Measurements from ENCODE around the gene CKB. TPM values are rescaled to one million over a fixed set of nuclear protein-coding genes. Genes with fewer than 3 reads are reported as not detected.
"Not testable (repeated sequence)": the region's sequence is repeated elsewhere in the genome, so short reads cannot be mapped to it uniquely, and the experiment has no call there.

Gene CKB
- total RNA-seq, 1 donor from 2014 or later, result 178 TPM

- H3K9me3 ChIP-seq (ENCODE audit: insufficient read depth, low read depth, low read length), result no peaks in the 10 kb centered on the region
- H3K4me1 ChIP-seq (ENCODE audit: insufficient read depth, low read length), result peaks cover 15% of the 10 kb centered on the region
- H3K27ac Mint-ChIP-seq (ENCODE audit: unreplicated experiment), result no peak overlapping the region
- H3K36me3 Mint-ChIP-seq (ENCODE audit: low read depth, unreplicated experiment), result peaks cover 22% of the 10 kb centered on the region
- DNase-seq (ENCODE audit: low read depth) (peak; percentile 77), FAIRE-seq (no peak)
- no peaks in the 10 kb centered on the region for H3K79me2 ChIP-seq (ENCODE audit: insufficient read depth, low read length)
- no peak overlapping the region for H3K4me3 Mint-ChIP-seq (ENCODE audit: unreplicated experiment)
- H3K27ac ChIP-seq (ENCODE audit: low read depth, low read length), result peak overlapping the region; percentile 26
- H3K4me1 Mint-ChIP-seq (ENCODE audit: low read depth, unreplicated experiment), result peaks cover 13% of the 10 kb centered on the region
- H3K4me2 ChIP-seq (ENCODE audit: low read length), result peak overlapping the region; percentile 53
- H3K36me3 ChIP-seq (ENCODE audit: insufficient read depth, low read length), result peaks cover 9% of the 10 kb centered on the region
- peaks cover 44% of the 10 kb centered on the region for H4K20me1 ChIP-seq (ENCODE audit: insufficient read depth, low read length)
- no peaks in the 10 kb centered on the region for H3K27me3 ChIP-seq (ENCODE audit: insufficient read depth, low read length)
- no peak overlapping the region for H3K4me3 ChIP-seq (ENCODE audit: insufficient read depth, low read depth, low read length)
- H2AFZ ChIP-seq (ENCODE audit: low read depth, low read length), result no peak overlapping the region
- no peak for TF ChIP-seq CTCF (IDR thresholded peaks at IDR 0.05; ENCODE audit: insufficient read depth, low read depth, low read length)
- TF ChIP-seq EZH2 (IDR thresholded peaks at IDR 0.05; ENCODE audit: insufficient read depth, low read length), result no peak
- H3K9ac ChIP-seq (ENCODE audit: low read length), result peak overlapping the region; percentile 39
- H3K9me3 Mint-ChIP-seq (ENCODE audit: unreplicated experiment), result no peaks in the 10 kb centered on the region
- H3K27me3 Mint-ChIP-seq (ENCODE audit: low read depth, unreplicated experiment), result no peaks in the 10 kb centered on the region
These were observed 9.7 kb downstream of the CKB start for GRCh38 chr14:103512701-103513611.

GRCh38 chr14:103512180-103512579, 10.4 kb downstream of the CKB start:
- H2AFZ ChIP-seq (ENCODE audit: low read depth, low read length); H3K9me3 ChIP-seq (ENCODE audit: insufficient read depth, low read depth, low read length); H3K4me3 Mint-ChIP-seq (ENCODE audit: unreplicated experiment); H3K27me3 ChIP-seq (ENCODE audit: insufficient read depth, low read length); H3K79me2 ChIP-seq (ENCODE audit: insufficient read depth, low read length); DNase-seq (ENCODE audit: low read depth); FAIRE-seq; H3K27ac Mint-ChIP-seq (ENCODE audit: unreplicated experiment); H3K27me3 Mint-ChIP-seq (ENCODE audit: low read depth, unreplicated experiment); H3K4me3 ChIP-seq (ENCODE audit: insufficient read depth, low read depth, low read length); H3K9me3 Mint-ChIP-seq (ENCODE audit: unreplicated experiment); H3K4me1 Mint-ChIP-seq (ENCODE audit: low read depth, unreplicated experiment): not testable (repeated sequence)
- Histone ChIP-seq H3K9ac (ENCODE audit: low read length) (peak overlapping the region; percentile 39), H3K4me2 (ENCODE audit: low read length) (peak overlapping the region; percentile 53), H3K36me3 (ENCODE audit: insufficient read depth, low read length) (peaks cover 13% of the 10 kb centered on the region), H3K4me1 (ENCODE audit: insufficient read depth, low read length) (peaks cover 11% of the 10 kb centered on the region), H4K20me1 (ENCODE audit: insufficient read depth, low read length) (peaks cover 36% of the 10 kb centered on the region), H3K27ac (ENCODE audit: low read depth, low read length) (peak overlapping the region; percentile 26)
- H3K36me3 Mint-ChIP-seq (ENCODE audit: low read depth, unreplicated experiment), result peaks cover 22% of the 10 kb centered on the region

- H4K20me1 ChIP-seq (ENCODE audit: insufficient read depth, low read length), result peaks cover 31% of the 10 kb centered on the region
- Mint-ChIP-seq H3K4me3 (ENCODE audit: unreplicated experiment) (no peak overlapping the region), H3K4me1 (ENCODE audit: low read depth, unreplicated experiment) (no peaks in the 10 kb centered on the region), H3K27ac (ENCODE audit: unreplicated experiment) (no peak overlapping the region), H3K27me3 (ENCODE audit: low read depth, unreplicated experiment) (no peaks in the 10 kb centered on the region), H3K9me3 (ENCODE audit: unreplicated experiment) (no peaks in the 10 kb centered on the region), H3K36me3 (ENCODE audit: low read depth, unreplicated experiment) (peaks cover 26% of the 10 kb centered on the region)
- H3K9ac ChIP-seq (ENCODE audit: low read length), result no peak overlapping the region
- no peak overlapping the region for H2AFZ ChIP-seq (ENCODE audit: low read depth, low read length)
- H3K27me3 ChIP-seq (ENCODE audit: insufficient read depth, low read length), result no peaks in the 10 kb centered on the region
- TF ChIP-seq EZH2 (IDR thresholded peaks at IDR 0.05; ENCODE audit: insufficient read depth, low read length) (no peak), CTCF (IDR thresholded peaks at IDR 0.05; ENCODE audit: insufficient read depth, low read depth, low read length) (no peak)
- no peak for DNase-seq (ENCODE audit: low read depth)
- H3K4me3 ChIP-seq (ENCODE audit: insufficient read depth, low read depth, low read length), result no peak overlapping the region
- H3K79me2 ChIP-seq (ENCODE audit: insufficient read depth, low read length), result no peaks in the 10 kb centered on the region
- no peak for FAIRE-seq
- H3K27ac ChIP-seq (ENCODE audit: low read depth, low read length), result no peak overlapping the region
- no peaks in the 10 kb centered on the region for H3K9me3 ChIP-seq (ENCODE audit: insufficient read depth, low read depth, low read length)
- peaks cover 11% of the 10 kb centered on the region for H3K4me1 ChIP-seq (ENCODE audit: insufficient read depth, low read length)
- no peak overlapping the region for H3K4me2 ChIP-seq (ENCODE audit: low read length)
- peaks cover 18% of the 10 kb centered on the region for H3K36me3 ChIP-seq (ENCODE audit: insufficient read depth, low read length)
These were observed 11.6 kb downstream of the CKB start for GRCh38 chr14:103510724-103511693.

All from astrocyte (in vitro differentiated cells and primary cell).